Calu3 (cell line): ENCODE measurements around the gene TRERF1. TPM values are rescaled to one million over a fixed set of nuclear protein-coding genes. Genes with fewer than 3 reads are reported as not detected.

Source experiments
- BruUV-seq: library from RNA; stranded (reverse); fragments of 400-500 nt; replicated peaks from 2 replicates; lab custom pipeline; 2021; lab: Mats Ljungman, UMichigan
- CTCF ChIA-PET: fragments of 300-600 bp; sonication (Branson Sonifier 250); formaldehyde crosslinking; loops from one replicate; lab custom pipeline; 2022; ENCODE audit warnings: antibody characterized with exemption; lab: Charles Lee
- DNase-seq: peaks from one replicate; pipeline ENCODE4 v3.0.0; 2022
- H3K27ac Mint-ChIP-seq: one replicate; pipeline ENCODE4 v1.8.0; 2022; ENCODE audit warnings: mixed read lengths; ENCODE audit not compliant: unreplicated experiment
- H3K27me3 Mint-ChIP-seq: one replicate; pipeline ENCODE4 v1.8.0; 2022; ENCODE audit warnings: mixed read lengths; ENCODE audit not compliant: unreplicated experiment
- H3K36me3 Mint-ChIP-seq: one replicate; pipeline ENCODE4 v1.8.0; 2022; ENCODE audit warnings: mild to moderate bottlenecking, moderate library complexity, mixed read lengths; ENCODE audit not compliant: insufficient read depth, unreplicated experiment
- H3K4me1 Mint-ChIP-seq: one replicate; pipeline ENCODE4 v1.8.0; 2022; ENCODE audit warnings: mild to moderate bottlenecking, low read depth, mixed read lengths; ENCODE audit not compliant: unreplicated experiment
- H3K4me3 Mint-ChIP-seq: one replicate; pipeline ENCODE4 v1.8.0; 2022; ENCODE audit warnings: mild to moderate bottlenecking, low read depth, moderate library complexity, mixed read lengths; ENCODE audit not compliant: unreplicated experiment
- H3K9me3 Mint-ChIP-seq: one replicate; pipeline ENCODE4 v1.8.0; 2022; ENCODE audit warnings: low read depth, mixed read lengths; ENCODE audit not compliant: unreplicated experiment
- CTCF ChIP-seq: fragments of 200-600 bp; IDR thresholded peaks from one replicate; pipeline ENCODE4 v1.8.0; 2022; ENCODE audit warnings: antibody characterized with exemption; ENCODE audit not compliant: unreplicated experiment
- intact Hi-C: fragments of 100-400 bp; cut with micrococcal nuclease; formaldehyde crosslinking; loops from one replicate; pipeline ENCODE4 v1.10.0; 2022; ENCODE audit not compliant: unreplicated experiment
- total RNA-seq: library from RNA; stranded (reverse); gene quantifications from 2 replicates; pipeline ENCODE4 v1.2.3, GENCODE V29; 2022

The TRERF1 gene
- total RNA-seq, 1 experiment from 2014 or later = 1.4 TPM

DNA sequence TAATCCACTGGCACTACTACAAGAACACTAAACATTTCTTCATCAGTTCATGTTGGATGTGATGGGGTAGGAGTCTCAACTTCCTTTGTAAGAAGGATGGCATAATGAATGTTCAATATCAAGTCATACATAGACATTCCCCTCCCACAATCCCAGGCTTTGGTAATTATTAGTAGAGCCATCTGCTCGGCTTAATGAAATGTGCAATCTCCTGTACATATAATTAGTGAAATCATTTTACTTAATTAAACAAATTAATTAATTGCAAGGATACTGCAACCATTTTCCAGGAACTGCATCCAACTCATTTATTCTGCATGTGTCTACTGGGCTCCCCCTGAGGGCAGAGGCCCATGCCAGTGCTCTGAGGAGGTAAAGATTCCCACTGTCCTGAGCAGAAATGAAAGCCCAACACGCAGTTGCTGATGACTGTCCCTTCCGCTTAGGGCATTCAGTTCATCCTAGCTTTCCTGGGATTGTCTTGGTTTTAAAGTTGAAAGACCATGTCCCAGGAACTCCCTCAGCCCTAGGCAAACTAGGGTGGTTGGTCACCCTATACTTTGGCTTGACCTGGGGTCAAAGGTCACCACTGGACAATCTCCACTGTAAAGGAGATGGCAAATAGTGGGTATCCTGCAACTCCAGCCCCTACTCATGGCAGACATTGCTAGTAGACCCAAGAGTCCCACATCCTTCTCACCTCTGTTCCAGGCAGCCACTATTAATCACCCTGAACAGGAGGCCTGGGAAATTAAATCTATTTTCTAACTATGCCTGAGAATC lies 109.8 kb downstream of the TRERF1 start:
- intact Hi-C loops = no loop called here
- H3K27me3 Mint-ChIP-seq = no peaks in the 10 kb centered on the region
- no peak for TF ChIP-seq CTCF
- no TSS peak for BruUV-seq
- H3K36me3 Mint-ChIP-seq = no peaks in the 10 kb centered on the region
- H3K4me3 Mint-ChIP-seq = no peak overlapping the region
- H3K9me3 Mint-ChIP-seq = no peaks in the 10 kb centered on the region
- no peak for DNase-seq
- H3K4me1 Mint-ChIP-seq = peaks cover 26% of the 10 kb centered on the region
- no peak overlapping the region for H3K27ac Mint-ChIP-seq
- CTCF ChIA-PET = interaction anchor here (0.6 kb wide), 1 partner anchor 99 kb away, joined by 4 read pairs; no protein-coding TSS in a partner anchor

DNA sequence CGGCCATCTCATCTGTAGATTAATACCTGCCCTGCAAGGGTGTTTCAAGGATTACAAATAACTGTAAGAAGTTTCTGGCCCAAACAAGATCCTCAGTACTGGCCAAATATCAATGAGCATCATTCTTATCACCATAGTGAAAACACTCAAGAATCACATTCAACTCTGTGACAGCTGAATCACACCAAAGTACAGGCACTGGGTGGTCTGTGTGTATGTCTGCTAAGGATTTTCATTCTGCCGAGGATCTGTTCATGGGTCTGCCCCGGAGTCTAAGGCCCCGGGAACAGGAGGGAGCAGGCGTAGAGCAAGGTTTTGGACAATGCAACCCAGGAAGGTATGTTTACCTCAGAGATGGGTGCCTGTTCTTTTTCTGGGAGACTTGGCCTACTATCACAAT lies 110.5 kb downstream of the TRERF1 start:
- no peak for DNase-seq
- H3K9me3 Mint-ChIP-seq = no peaks in the 10 kb centered on the region
- no TSS peak for BruUV-seq
- no peaks in the 10 kb centered on the region for H3K27me3 Mint-ChIP-seq
- no peak overlapping the region for H3K4me3 Mint-ChIP-seq
- intact Hi-C loops = no loop called here
- no peaks in the 10 kb centered on the region for H3K36me3 Mint-ChIP-seq
- CTCF ChIA-PET = interaction anchor here (0.6 kb wide), 1 partner anchor 98 kb away, joined by 4 read pairs; no protein-coding TSS in a partner anchor
- no peak overlapping the region for H3K27ac Mint-ChIP-seq
- H3K4me1 Mint-ChIP-seq = peaks cover 26% of the 10 kb centered on the region
- TF ChIP-seq CTCF = no peak

- BruUV-seq = no TSS peak
- intact Hi-C loops = no loop called here
- no peak for DNase-seq
- H3K36me3 Mint-ChIP-seq = no peaks in the 10 kb centered on the region
- H3K27me3 Mint-ChIP-seq = no peaks in the 10 kb centered on the region
- H3K27ac Mint-ChIP-seq = no peak overlapping the region
- H3K9me3 Mint-ChIP-seq = no peaks in the 10 kb centered on the region
- H3K4me1 Mint-ChIP-seq = peaks cover 26% of the 10 kb centered on the region
- CTCF ChIA-PET = no interaction called here
- TF ChIP-seq CTCF = no peak
- H3K4me3 Mint-ChIP-seq = no peak overlapping the region
Observed at GRCh38 chr6:42340511-42340910, 111.2 kb downstream of the TRERF1 start.

GRCh38 chr6:42339991-42340401 lies 111.7 kb downstream of the TRERF1 start:
- no peak for DNase-seq
- TF ChIP-seq CTCF = no peak
- H3K27me3 Mint-ChIP-seq = no peaks in the 10 kb centered on the region
- H3K36me3 Mint-ChIP-seq = no peaks in the 10 kb centered on the region
- no peak overlapping the region for H3K4me3 Mint-ChIP-seq
- intact Hi-C loops = no loop called here
- BruUV-seq = no TSS peak
- H3K4me1 Mint-ChIP-seq = peaks cover 26% of the 10 kb centered on the region
- H3K9me3 Mint-ChIP-seq = no peaks in the 10 kb centered on the region
- H3K27ac Mint-ChIP-seq = no peak overlapping the region
- CTCF ChIA-PET = no interaction called here
